Right forelimb (tissue), 1 donor: ENCODE results near the gene DNAJC13.

Source experiments
- DNase-seq: peaks from one replicate; pipeline ENCODE4 v3.0.0-alpha.2; 2018

The DNAJC13 gene

DNA sequence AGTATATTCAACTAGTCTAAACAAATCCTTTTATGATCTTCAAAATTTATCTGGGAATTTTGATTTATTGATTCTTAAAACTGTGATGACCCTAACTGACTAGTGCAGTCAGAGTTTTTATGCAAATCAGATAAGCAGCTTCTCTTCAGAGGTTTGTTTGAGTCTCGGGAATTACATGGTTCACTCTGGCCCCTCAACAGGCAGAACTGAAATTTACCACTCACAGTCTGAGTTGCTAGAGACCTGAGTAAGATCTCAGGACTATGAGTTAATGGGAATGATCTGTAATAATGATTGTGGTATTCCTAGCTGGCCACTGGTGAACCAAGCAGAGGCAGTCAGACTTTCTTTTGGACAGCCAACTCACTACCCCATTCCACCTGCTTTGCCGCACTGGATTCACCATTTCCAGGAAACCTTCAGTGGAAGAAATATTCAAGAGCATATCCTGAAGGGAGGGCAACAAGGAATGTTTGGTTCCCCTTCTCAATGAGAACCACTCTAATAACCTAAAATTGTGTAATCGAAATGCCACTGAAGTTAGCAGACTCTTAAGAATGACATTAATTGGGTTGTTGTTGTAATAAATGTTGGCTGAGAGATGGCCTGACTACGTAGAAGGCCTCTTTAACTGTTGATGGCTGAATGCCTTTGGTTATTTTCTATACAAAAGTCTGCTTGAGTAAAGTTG lies 11.5 kb upstream of the DNAJC13 start:
- DNase-seq = no peak

DNA sequence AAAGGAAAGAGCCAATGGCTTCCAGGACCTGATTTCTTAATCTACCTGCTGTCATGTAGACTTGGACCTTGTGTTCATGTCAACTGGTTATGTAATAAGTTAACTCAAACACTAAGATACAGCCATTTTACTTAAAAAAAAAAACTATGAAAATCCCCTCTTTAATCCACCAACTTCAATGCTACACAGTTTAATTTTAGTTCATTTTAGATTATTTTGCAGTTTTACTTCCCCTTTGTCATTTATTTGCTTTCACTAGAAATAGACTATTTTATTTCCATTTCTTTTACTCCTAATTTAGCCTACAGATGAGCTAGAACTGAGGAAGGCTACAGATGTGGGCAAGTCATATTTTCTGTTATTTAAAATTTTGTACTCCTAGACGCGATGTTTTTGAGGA lies 10.7 kb upstream of the DNAJC13 start:
- DNase-seq = no peak

DNA sequence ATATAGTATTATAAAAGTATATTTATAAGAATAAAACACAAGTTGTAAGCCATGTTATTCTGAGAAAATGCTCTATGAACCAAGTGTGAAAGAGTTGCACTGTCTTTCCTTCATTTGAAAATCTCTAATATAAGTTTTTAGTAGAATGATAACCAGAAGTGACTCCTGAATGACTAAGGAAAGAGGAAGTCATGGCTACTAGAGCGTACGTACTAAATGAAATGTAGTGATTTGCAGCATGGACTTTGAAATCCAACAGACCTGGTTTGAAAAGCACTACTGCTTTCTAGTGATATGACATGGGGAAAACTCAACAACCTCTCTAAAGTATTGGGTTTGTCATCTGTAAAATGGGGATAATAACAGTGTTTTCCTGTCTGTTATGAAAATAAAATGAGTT lies 10.3 kb upstream of the DNAJC13 start:
- DNase-seq = no peak

DNA sequence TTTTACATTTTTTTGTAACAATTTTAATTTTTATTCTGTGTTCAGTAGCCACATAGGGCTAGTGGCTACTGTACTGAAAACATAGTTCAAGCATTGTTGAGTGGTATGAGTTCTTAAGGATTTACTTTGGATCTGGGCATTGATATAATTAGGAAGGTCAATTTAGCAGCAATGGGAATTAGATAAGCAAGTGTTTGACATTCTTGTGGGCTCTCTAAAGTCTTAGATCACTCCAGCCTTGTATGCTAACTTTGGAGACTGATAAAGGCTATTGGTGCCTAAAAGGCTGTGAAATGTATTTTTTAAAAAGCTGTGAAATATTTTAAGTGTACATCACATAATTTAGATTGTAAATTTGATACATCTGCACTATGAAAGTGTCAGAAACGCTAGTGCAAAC lies 2.5 kb upstream of the DNAJC13 start:
- DNase-seq = no peak

DNA sequence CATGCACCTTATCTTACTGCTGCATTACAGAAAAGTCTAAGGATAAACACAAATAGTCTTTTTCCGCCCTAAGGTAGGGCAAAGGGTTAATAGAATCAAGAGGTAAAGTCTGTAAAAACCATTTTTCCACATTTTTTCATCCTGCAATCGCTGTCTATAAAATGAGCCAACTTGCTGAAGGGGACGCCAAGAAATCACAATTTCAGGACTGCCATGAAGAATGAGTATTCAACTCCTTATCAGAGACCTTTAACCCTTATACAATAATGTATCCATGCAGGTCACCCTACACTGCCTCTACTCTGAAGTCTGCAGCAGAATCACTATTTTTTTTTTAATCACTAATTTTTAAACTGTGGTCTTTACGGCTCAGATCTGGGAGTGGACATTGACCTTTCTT lies 1.1 kb upstream of the DNAJC13 start:
- DNase-seq = no peak

DNA sequence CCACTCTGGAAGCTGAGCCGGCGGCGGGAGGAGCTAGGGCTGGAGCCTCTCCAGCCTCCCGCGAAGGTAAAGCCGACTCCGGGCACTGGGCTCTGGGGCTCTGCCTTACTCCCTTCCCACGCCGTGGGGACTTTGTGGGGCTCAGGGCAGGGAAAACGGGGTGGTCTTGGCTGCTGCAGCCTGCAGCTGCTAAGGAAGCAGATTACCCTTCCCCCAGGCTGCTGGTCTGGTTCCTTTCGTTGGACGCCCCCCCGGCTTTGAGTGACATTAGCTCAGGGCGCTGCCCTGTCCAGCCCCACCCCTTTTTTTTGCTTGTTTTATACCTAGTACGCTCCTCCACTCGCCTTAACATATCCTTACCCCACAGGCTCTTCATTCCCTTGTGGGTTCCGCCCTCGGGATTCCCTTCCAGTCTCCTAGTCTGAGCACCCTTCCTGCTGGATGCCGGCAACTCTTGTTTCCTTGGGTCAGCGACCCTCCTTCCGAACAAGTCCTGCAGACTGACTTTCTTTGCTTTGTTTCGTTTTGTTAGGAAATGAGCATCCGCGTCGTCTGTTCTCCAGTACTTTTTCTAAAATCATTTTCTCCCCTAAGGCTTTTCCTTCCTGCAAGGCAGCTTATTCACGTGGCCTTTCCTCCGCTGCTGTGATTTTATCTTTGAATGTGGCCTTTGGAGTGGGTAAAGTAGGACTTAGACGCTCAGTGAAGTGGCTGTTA lies 551 bp downstream of the DNAJC13 start:
- DNase-seq = no peak

DNA sequence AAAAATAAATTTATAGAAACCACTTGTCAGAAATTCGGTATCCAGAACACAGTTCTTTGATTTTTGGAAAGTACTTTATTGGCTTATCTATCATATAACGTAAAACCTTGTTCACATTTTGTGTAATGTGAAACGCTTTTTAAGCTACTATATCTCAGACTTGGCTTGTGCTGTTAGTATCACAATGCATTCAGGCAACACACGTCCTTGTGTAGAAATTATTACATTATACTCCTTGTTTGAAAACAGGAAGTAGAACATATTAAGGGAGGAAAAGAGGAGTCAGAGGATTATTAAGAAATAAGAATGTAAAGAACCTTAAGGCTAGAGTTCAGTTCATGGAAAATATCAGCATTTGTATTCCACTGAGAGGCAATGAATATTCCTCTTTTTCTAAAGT lies 1.6 kb downstream of the DNAJC13 start:
- no peak for DNase-seq

DNA sequence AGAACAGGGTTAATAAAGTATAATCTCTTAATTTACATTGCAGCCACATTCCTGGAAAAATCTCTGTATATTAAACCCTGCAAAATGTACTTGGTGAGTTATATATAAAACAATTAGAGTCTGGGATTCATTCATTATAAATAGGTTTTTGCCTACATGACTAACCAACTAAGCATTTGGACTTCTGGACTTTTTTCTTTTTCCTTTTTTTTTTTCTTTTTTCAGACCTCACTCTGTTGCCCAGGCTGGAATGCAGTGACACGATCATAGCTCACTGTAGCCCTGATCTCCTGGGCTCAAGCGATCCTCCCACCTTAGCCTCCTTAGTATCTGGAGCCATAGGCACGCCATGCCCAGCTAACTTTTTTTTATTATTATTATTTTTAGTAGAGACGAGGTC lies 4.5 kb downstream of the DNAJC13 start:
- DNase-seq = no peak

DNA sequence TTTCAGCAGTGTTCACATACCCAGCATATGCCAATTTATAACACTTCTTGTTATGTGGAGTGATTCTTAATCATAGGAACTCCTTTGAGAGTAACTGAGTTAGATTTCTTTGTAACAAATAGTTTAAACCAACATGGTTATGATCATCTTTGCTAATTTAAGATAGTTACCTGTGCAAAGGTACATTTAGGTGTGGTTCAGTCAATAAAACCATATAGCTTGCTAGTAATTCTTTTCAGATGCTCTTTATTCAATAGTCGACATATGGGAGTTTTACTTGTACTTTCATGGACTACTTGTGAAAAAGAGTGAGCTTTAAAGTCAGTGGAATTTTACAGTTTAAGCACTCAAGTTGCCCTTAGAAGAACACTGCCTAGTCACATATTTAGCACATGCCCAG lies 5.2 kb downstream of the DNAJC13 start:
- DNase-seq = no peak

DNA sequence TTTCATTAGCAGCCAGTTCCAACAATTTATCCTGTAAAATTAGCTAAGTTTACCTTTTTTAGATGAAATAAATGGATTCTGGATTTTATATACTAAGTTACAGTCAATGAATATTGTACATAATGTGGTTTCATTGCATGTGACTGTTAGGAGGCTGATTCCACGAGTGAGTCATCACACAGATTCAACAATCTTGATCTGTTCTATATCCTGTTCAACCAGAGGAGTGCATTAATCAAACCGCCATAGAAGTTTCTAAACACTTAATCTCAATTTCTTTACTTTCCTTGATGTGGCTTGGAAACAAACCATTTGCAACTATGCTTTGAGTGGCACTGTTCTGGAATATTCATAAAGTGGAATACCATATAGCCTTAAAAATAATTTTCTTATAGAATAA lies 15.3 kb downstream of the DNAJC13 start:
- no peak for DNase-seq

DNA sequence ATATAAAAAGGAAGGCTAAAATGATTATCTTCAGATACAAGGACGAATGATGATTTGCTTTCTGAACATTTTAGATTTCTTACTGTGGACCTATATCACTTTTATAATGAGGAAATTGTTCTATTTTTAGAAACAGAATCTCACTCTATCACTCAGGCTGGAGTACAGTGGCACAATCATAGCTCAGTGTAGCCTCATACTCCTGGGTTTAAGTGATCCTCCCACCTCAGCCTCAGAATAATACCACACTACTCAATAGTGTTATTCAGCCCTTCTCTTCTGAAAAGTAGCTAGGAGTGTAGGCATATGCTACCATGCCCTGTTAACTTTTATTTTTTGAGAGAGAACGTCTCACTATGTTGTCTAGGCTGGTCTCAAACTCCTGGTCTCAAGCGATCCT lies 15.8 kb downstream of the DNAJC13 start:
- no peak for DNase-seq

DNA sequence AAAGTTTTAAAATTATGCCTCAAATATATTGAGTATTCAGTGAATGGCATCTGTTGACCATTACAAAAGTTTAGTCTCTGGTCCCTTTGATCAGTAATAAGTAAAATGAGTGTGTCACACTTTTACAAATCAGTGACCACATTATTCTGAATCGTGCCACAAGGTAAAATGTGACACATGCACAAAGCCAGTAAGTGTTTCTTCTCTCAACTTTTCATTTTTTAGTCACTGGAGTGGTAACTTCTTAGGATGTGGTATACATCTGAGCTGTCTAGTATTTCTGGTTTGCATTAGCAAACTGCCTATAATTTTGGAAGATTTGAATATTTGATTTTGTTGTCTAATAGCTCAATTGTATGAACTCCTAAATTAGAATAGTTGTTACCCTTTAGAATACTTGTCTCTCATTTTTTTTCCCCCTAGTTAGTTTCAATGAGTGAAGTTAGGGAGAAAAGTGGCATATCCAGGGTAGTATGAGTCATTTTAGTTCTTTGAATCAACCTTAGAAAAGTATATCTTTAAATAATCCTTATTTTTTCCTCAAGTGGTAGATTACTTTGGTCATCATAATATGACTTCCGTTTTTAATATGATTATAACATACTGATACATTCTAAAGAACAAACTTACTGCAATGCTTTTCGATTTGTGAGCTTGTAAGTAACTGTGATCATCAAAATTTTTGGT lies 18.1 kb downstream of the DNAJC13 start:
- DNase-seq = no peak

DNA sequence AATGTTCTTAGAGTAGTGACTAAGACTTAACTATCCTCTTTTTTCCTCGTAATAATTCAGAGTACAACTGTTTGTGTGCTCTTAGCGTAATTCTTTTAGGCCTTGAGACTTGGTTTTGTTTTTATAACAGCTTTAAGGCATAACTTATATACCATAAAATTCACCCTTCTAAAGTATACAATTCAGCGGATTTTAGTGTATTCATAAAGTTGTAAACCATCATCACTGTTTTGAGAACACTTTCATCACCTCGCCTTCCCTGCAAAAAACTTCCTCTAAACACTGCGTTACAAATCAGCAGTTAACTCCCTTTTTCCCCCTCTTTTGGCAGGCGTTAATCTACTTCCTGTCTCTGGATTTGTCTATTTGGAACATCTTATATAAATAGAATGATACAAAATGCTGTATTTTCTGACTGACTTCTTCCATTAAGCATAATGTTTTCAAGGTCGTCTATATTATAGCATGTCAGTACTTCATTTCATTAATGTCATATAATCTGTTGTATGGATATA lies 18.7 kb downstream of the DNAJC13 start:
- DNase-seq = no peak

DNA sequence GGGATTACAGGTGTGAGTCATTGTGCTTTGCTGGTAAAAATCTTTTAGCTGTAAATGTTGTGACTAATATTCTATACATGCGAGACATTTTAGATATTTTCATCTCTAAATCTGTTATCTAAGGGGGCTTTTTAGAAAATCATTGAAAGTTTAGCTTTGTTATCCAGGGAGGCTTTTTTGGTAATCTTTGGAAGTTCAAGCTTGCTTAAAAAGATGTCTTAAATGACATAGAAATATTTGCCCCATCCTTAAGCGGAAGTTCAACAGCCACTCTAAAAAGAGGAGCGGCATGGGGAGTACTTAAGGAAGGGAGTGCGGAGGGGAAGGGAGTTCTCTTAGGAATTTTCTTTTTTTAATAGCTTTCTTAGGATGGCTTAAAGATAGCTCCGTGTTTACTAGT lies 26.1 kb downstream of the DNAJC13 start:
- no peak for DNase-seq

DNA sequence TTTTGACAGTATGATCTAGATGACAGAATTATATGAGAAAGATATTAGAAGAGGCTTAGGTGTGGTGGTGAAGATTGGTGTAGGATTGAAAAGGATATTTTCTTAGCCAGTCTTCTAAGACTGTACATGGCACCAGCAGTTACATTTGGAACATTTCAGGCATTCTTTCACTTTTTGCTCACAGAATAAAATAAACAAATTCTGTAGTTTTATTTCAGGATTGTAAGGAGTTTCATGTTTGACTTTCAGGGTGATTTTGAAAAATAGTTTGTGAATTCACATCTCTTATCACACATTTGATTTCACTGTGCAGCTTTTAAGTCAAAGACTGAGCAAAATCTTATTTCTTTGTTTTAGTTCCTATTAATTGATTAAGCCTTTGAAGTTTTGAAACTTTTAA lies 27.1 kb downstream of the DNAJC13 start:
- DNase-seq = no peak

DNA sequence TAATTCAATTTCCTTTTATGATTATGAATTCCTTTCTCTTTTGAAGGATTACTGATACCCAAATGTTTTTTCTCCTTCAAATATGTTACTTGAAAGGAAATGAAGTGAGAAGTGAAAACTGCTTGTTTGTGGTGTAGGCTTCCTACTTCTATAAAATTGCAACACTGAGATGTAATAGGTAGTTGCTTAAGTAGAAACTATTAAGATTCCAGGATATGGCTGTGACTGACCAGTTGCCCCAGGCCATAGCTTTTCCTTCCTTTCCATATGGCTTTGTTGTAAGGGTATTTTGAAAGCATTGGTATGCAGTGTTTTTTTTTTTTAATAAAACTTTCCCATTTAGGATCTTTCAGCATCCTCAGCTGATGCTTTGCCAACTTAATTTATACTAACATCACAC lies 28.5 kb downstream of the DNAJC13 start:
- no peak for DNase-seq

DNA sequence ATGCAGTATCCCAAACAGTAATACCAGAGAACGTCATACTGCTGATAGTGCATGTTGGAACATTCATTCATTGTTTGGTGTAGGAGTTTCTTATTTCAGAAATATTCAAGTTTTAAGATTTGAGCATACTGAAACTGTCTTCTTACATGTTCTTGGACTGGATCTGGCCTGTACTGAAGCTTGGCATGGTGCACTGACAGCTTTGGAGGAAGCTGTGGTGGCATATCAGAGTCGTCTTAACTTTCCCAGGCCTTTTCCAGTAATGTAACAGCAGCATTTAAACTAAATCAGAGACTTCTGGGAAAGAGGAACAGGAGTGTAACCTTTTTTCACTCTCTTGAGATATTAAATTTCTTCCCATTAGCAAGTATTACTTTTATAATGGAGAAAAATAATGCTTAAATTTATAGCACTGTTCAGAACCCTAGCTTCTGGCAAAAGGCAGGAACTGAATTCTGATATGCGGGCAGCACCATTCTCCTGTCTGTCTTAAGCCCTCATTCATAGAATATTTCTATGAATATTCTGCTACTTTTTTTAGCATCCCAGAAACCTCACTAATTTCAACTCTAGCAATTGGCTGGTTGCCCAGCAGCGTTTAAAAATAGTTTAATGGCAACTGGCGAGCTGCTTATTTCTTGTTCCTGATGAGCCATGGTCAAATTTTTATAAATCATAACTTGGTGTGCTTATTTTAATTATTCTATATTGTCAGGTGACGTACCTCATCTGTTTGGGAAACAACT lies 31.1 kb downstream of the DNAJC13 start:
- DNase-seq = peak; percentile 47

DNA sequence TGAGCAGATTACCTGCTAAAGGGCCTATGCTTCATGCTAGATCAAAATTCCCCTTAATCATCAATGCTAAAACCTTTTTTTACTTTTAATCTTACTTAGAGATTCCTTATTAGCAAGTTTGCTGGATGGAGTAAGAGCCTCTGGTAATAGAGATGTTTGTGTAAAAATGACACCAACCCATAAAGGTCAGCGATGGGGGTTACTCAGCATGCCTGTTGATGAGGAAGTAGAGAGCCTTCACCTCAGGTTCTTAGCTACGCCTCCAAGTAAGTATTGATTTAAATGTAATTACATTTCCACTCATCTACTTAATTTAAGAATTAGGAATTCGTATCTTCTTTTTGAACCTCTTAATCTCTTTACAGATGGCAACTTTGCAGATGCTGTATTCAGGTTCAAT lies 38.8 kb downstream of the DNAJC13 start:
- DNase-seq = no peak

DNA sequence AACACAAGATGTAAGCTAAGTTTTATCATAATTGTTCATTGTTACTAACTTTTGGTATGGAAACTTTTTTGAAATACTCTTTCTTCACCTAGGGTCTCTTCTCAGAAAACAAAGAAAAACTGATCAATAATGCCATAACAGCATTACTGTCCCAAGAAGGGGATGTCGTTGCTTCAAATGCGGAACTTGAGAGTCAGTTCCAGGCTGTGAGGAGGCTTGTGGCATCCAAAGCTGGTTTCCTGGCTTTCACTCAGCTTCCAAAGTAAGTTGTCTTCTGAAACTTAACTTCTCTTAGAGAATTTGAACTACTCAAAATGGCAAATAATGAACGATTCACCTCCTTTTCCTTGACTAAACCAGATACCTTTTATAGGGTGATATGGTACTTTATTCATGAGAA lies 39.3 kb downstream of the DNAJC13 start:
- DNase-seq = no peak

DNA sequence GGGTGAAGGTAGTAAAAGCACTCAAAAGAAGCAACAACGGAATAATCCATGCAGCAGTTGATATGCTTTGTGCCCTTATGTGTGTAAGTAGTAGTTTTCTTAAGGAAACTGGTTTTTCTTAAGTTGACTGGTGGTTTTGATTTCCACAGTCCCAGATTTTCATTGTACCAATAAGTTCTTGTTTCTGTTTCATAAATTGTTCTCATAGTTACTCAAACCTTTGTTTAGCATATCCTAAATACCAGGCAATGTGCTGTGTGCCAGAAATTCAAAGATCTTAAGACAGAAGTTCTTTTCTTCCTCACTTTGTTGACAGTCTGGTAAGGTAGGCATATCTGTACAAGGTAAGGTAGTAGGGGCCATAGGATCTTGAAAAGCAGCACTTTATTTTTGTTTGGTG lies 40.0 kb downstream of the DNAJC13 start:
- DNase-seq = no peak

DNA sequence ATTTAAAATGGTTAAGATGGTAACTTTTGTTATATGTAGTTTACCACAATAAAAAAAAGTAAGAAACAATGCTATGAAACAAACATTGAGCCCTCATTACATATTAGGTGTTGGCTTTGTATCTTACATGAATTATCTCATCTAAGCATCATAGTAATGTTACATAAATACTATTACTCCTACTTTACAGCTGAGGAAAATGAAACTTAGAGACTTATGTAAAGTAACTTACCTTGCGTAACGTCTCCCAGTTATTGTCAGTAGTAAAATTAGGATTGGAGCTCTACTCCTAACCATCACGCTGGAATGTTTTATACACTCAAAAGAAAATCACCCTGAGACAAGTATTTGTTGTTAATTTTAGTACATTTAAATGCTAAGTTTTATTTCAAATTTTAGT lies 42.2 kb downstream of the DNAJC13 start:
- no peak for DNase-seq

DNA sequence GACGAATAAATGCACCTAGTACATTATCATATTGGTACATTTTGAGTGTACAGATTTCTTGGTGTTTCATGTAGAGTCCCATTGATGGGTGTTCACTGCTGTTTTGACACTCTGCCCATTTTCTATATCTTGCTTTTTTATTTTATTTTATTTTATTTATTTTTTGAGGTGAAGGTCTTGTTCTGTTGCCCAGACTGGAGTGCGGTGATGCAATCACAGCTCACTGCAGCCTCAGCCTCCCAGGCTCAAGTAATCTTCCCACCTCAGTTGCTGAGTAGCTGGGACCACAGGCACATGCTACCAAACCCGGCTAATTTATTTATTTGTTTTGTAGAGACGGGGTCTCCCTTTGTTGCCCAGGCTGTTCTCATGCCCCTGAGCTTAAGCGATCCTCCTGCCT lies 44.2 kb downstream of the DNAJC13 start:
- no peak for DNase-seq

DNA sequence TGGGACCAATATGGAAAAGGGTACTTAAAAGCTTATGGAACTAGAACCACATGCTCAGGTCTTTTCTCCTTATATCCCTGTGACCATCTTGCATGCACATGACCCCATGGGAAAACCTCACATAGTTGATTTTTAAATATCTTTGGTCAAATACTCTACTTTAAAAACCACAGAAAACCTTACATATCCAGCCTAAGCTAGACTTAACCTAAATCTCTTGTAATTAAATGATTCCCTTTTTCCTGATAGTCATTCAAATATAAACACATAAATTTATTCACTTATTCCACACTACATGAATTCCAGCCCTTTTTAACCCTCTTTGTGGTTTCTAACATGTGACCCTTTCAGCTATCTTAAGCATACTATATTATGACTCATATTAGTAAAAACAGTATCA lies 46.8 kb downstream of the DNAJC13 start:
- DNase-seq = no peak
